Measurements from ENCODE around the gene HMCN2.

Gene HMCN2

DNA sequence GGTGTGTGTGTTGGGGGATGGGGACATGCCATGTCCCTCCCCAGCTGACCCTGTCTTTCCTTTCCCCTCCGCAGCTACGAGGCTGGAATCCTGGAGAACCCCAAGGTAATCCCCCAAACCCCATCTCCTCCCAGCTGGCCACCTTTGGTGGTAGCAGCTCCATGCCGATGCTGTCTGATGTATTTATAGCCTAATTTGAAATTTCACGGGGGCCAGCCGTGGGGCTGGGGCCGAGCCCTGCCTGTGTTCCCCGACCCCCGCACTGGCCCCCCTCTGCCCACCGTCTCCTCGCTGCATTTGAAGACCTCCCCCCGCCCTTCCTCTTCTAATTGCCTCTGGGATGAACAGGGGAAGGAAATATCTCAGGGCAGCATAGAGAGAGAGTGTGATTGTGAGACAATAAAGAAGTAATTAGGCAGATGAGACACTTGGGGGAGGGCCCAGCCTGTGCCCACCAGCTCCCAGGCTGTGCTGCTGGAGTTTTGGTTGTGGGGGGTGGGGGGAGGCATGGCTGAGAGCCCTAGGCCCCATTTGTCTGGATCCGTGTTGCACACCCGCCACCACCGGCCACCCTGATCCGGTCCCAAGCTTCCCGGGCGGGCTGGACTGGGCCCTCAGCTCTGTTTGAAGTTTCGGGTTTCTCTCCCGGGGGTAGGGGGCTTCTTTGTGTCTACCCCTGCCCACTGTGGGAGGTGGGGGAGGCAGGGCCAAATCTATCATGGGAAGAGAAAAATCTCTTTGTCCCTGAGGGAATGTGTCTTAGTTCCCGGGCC, 206.0 kb downstream of the HMCN2 start:
- DNase-seq (ENCODE audit: low spot score): no peak

DNA sequence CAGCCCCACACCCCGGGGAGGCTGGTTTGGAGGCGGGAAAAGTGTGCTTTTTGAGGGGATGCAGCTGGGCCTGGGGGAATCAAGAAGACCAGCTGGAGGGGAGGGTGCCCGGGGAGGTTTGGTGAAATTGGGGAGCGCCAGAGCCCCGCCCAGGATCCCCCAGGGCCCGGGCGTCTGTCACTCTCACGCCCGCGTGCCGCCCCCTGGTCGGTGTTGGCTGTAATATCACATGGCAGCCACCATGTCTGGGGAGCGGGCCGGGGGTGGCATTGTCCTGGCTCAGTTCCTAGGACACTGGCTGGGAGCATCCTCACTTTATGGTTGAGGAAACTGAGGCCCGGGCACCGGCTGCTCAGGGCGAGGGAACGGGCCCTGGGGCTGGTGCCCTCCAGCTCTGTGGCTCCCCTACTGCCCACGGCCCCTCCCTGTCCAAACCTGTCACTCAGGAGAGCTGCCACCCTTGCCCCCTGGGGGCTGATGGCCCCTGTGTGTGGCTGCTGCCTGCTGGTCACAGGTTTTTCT, 206.7 kb downstream of the HMCN2 start:
- no peak for DNase-seq (ENCODE audit: low spot score)

DNA sequence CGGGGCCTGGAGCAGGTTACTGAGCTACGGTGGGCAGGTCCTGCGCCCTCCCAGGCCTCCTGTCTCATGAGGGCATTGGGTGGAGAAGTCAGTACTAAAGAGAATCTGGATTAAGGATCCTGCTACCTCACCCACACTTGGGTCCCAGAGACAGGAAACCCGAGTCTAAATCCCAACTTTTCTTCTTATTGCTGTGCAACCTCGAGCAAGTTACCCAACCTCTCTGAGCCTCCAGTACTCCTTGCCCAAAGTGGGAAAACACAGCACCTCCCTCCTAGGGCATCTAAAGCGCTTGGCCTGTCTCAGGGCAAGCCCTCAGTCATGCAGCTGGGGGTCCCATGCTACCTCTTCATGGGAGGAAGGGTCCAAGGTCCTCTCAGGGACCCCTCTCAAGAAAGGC, 207.4 kb downstream of the HMCN2 start:
- no peak for DNase-seq (ENCODE audit: low spot score)

DNA sequence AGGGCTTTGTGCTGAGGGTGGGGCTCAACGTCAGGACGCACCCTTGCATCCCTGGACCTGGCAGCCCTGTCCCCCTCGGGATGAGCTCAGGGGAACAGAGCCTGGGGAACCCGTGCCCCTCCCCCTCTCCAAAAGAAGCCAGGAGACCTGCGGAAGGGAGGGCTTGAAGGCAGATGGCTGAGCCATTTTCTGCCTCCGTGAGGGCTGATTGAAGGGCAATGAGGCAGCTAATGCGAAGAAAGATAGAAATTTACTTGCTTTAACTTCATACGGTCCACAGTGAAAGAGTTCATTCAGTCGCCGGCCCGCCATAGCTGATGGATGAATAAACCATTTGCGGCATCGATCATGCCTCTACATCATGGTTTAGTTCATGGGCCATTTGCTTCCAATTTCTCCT, 208.0 kb downstream of the HMCN2 start:
- DNase-seq (ENCODE audit: low spot score): no peak

DNA sequence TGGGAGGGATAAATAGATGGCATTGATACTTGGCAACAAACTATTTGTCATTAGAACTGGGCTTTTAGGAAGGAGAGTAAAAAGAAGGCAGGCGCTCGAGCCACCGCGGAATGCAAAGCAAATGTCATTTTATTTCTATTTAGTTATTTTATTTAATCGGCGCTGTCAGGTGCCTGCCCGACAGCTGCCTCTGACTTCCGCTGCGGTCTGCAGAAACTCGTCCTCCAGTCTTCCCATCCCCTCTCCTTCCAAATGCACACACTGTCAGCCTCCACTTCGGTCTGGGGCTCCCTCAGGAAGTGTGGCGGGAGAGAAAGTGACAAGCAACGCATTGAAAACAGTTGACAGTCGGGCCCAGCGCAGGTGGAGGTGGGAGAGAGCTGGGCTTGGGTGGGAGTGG, 208.5 kb downstream of the HMCN2 start:
- no peak for DNase-seq (ENCODE audit: low spot score)

DNA sequence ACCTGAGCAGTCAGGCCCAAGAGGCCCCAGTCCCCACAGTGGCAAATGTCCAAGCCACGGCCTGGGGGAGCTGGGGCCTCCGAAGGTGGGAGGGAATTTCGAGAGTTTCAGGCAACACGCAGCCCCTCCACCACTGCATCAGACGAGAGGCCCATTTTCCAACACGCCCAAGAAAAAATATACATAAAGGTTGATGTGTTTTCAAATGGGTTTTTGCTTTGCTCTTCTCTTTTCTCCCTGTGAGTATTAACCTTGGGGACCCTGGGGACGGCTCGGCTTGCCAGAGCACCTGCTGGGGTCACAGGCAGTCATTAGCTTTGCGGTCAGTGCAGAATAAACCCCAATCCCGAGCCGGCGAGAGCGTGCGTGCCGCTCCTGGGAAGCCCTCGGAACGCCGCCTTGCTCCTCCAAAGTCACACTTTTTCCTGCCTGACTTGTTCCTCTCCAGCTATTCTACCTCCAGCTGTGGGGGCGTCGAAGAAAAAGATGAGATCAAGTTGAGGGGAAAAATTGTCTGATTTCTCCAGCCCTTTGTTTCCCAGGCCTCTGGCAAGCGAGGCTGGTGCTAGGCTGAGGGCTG, 210.7 kb downstream of the HMCN2 start:
- DNase-seq (ENCODE audit: low spot score): no peak

DNA sequence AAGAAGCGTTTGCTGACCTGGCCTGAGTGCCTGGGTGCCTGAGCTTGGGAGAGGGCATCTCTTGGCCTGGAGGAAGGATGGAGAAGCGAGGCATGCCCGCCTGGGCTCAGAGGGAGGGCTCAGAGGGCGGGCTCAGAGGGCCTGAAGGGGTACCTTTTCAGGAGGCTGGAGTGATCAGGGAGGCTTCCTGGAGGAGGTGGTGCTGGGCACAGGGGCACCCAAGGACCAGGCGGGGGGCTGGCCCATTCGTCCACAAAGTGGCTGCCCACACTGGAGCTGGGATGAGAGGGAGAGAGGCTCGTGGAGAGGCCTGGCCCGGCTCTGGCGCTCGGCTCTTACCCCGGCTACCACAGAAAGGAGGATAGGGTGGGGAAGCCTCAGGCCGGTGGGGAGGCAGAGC, 212.0 kb downstream of the HMCN2 start:
- no peak for DNase-seq (ENCODE audit: low spot score)

DNA sequence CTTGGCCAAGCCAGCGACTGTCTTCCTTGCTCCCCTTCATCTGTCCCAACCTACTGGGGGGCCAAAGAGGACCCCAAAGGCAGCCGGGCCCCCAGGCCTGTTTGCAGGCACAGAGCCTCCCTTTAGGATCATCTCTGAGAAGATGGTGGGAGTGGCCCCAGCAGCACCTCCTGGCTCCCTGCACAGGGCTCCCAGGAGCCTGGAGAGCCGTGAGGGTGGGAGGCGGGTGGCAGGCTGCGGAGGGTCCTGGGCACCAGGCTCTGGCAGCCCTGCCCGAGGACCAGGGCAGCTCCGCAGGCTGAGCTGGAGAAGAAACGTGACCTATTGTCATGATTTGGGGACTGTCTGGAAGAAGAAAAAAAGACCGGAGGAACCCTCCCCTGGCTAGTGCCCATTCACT, 212.6 kb downstream of the HMCN2 start:
- no peak for DNase-seq (ENCODE audit: low spot score)

DNA sequence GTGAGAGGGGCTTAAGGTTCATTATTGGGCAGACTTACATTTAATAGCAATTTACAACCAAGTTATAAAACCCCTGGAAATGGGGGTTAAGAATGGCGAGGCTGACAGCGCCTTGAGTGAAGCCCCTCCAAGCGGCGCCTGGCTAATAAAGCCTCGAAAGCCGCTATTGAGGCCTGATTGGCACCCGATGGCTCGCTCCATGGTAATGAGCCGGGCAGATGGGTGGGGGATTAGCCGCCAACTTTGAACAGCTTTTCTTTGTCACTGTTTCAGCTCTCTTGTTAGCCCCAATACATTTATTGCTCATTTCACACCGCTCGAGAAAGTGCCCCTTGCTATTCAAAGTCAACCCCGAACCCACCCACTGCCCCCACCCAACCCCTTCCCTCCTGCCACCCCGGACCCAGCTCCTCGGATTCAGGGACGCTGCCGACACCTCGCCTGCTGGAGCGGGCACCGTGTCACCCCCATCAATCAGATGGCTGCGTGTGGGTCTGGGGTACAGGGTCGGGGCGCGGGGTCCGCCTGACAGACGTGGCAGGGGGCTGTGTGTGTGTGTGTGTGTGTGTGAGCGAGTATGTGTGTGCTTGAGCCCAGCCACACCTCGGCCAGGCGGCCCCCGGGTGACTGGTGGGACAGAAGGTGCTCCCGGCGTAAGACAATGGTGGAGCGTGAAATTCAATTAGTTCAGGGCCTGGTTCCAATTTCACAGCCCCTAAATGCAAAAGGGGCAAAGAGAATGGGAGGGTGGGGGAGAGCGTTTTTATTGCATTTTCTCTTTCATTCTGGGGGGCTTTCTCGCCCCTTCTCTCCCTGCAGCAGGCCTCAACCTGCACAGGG, 213.4 kb downstream of the HMCN2 start:
- no peak for DNase-seq (ENCODE audit: low spot score)

DNA sequence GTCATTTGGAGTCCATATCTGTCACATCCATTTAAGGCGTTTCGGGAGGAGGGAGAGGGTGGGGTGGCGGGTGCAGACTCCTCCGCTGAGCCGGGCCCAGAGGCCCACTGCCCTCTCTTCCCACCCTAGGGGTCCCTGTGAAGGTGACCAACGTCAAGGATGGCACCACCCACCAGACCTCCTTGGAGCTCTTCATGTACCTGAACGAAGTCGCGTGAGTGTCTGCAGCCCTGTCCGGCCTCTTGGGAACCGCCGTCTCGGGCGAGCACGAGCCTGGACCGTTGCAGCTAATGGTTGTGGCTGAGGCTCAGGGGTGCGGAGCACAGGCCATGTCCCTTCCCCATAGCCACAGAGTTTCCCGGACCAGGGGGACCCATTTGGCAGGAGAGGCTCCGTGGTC, 214.0 kb downstream of the HMCN2 start:
- DNase-seq (ENCODE audit: low spot score): no peak

DNA sequence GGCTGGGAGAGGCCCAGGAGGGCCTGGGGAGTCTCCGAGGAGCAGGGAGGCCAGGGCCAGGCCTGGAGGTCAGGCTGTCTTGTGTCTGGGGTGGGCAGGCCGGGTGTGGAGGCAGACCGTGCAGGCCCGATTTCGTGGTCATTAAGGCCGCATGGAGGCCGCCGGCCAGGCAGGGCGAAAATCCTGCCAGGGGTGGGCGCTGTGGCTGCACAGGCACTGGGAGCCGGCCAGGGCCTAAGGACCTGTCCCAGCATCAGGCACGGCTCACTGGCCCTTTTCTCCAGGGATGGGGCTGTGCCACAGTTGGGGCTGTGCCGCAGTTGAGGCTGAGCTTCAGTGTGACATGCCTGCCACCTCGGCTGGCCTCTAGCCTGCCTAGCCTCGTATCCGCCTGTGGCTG, 215.1 kb downstream of the HMCN2 start:
- no peak for DNase-seq (ENCODE audit: low spot score)

DNA sequence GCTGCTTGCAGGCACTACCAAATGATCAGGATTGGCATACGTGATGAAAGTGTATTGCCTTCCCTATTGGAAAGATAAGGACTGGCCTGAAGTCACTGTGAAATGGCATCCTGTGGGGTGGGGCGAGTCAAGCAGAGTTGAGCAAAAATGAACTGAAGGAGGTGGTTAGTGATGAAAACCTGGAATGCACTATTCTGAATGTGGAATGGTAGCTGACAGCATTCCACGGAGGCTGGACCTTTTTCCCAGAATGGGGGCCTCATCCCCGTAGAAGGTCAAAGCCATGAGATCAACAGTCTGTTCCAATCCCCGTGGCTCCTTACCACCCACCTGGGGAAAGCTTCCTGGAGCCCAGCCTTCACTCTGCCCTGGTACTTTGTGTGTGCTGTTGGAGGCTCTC, 216.9 kb downstream of the HMCN2 start:
- no peak for DNase-seq (ENCODE audit: low spot score)

DNA sequence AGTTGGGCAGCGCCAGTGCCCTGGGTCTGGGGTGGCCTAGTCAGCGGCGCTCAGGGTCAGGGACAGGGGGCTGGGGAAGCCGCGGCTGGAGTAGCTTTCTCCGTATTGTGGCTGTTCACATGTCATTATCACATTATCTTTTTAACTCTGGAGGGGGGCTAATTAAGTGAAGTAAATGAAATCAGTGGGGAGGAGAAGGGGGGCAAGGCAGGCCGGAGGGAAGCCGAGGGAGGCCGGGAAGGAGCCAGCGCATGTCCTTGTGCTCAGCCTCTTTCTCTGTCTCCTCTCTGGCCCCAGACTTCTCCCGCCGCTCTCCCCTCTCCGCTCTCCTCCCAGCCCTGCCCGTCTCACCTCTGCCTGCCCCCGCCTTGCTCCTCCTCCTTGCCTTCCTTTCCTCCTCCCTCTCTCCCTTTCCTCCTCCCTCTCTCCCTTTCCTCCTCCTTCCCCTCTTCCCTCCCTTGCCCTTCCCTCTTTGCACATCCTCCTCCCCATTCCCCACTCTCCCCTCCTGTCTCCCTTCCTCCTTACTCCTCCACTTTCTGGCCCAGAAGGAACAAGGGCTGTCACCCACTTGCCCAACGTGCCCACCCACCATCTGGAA, 217.9 kb downstream of the HMCN2 start:
- DNase-seq (ENCODE audit: low spot score): no peak
